K562 (cell line): ENCODE data around the gene ZNF442. TPM values are rescaled to one million over a fixed set of nuclear protein-coding genes. Genes with fewer than 3 reads are reported as not detected.

Experiments used
- ATAC-seq: fragments of 200-7000 bp; cut with Tn5 transposase; 3 replicates; pipeline ENCODE4 v1.9.1; 2020; ENCODE audit warnings: moderate library complexity
- BruUV-seq: library from RNA; stranded (reverse); fragments of 400-500 nt; replicated peaks from 2 replicates; lab custom pipeline; 2021; lab: Mats Ljungman, UMichigan
- CTCF ChIA-PET: fragments of 300-600 bp; formaldehyde crosslinking; extraction: SDS; loops from one replicate; lab custom pipeline; 2021; ENCODE audit warnings: low intra/inter-chr PET ratio; lab: Yijun Ruan, JAX
- POLR2A ChIA-PET: fragments of 300-600, 350-650 bp; sonication (Branson Sonifier 250); formaldehyde crosslinking; extraction: SDS; loops from one replicate; lab custom pipeline; 2021; ENCODE audit warnings: antibody characterized with exemption, inconsistent platforms; lab: Yijun Ruan, JAX
- DNase-seq, 4 experiments: peaks; one replicate each; pipeline versions ENCODE4 v3.0.0 to v3.0.0-alpha.2; 2011 to 2018; ENCODE audit warnings: low spot score in 3 of 4, mixed read lengths in 3 of 4; ENCODE audit errors: extremely low read depth in 1 of 4
- FAIRE-seq: peaks from 2 replicates; lab custom pipeline; 2011; peaks lifted over from hg19 to GRCh38; lab: Jason Lieb, UNC
- H2AFZ ChIP-seq: 2 replicates; pipeline ENCODE4 v1.6.0; 2011; ENCODE audit warnings: low read depth, low read length, control low read depth, inconsistent platforms
- H3K27ac ChIP-seq: fragments of 200-600 bp; 3 replicates; pipeline ENCODE4 v1.8.0; 2011; ENCODE audit warnings: low read depth, mild to moderate bottlenecking, control low read depth, inconsistent platforms, low read length, moderate library complexity, mixed read lengths; ENCODE audit errors: extremely low read depth
- H3K27me3 ChIP-seq, 2 experiments: fragments of 300-600 bp in 1 of 2; 2 replicates in 1 of 2; 3 replicates in 1 of 2; pipeline versions ENCODE4 v1.6.0 to v1.8.0; 2011; ENCODE audit warnings: inconsistent platforms in 2 of 2, low read length in 2 of 2, mild to moderate bottlenecking in 1 of 2, mixed read lengths in 1 of 2, moderate library complexity in 1 of 2; ENCODE audit not compliant: control insufficient read depth in 2 of 2, insufficient read depth in 2 of 2
- H3K36me3 ChIP-seq: fragments of 300-600 bp; 3 replicates; pipeline ENCODE4 v1.8.0; 2011; ENCODE audit warnings: mild to moderate bottlenecking, low read length, inconsistent platforms; ENCODE audit not compliant: control insufficient read depth, insufficient read depth
- H3K4me1 ChIP-seq, 2 experiments: fragments of 200-600 bp in 1 of 2; replicated peaks in 1 of 2; 2 replicates in 1 of 2; 3 replicates in 1 of 2; pipeline versions ENCODE4 v1.5.1 to v1.8.0; 2011; ENCODE audit warnings: inconsistent platforms in 2 of 2, low read length in 2 of 2, mild to moderate bottlenecking in 1 of 2, mixed read lengths in 1 of 2, moderate library complexity in 1 of 2; ENCODE audit not compliant: control insufficient read depth in 2 of 2, insufficient read depth in 2 of 2
- H3K4me2 ChIP-seq: 2 replicates; pipeline ENCODE4 v1.6.1; 2011; ENCODE audit warnings: low read length, control low read depth, inconsistent platforms, mixed read lengths; ENCODE audit not compliant: insufficient read depth
- H3K4me3 ChIP-seq: fragments of 200-600 bp; sonication (generic), shearing (Covaris generic); 2 replicates; pipeline ENCODE4 v1.5.1; 2016; ENCODE audit warnings: control low read depth, inconsistent platforms
- H3K79me2 ChIP-seq: fragments of 200-600 bp; 3 replicates; pipeline ENCODE4 v1.8.0; 2011; ENCODE audit warnings: low read length, inconsistent platforms; ENCODE audit not compliant: control insufficient read depth, insufficient read depth
- H3K9ac ChIP-seq, 2 experiments: 2 replicates each; pipeline versions ENCODE4 v1.6.0 to v1.6.1; 2011; ENCODE audit warnings: low read depth in 2 of 2, low read length in 2 of 2, control low read depth in 1 of 2, inconsistent platforms in 1 of 2, mild to moderate bottlenecking in 1 of 2, mixed read lengths in 1 of 2; ENCODE audit not compliant: insufficient read depth in 1 of 2
- H3K9me1 ChIP-seq: one replicate; pipeline ENCODE4 v1.6.0; 2011; ENCODE audit warnings: inconsistent platforms, mild to moderate bottlenecking, low read length, moderate library complexity; ENCODE audit not compliant: control insufficient read depth, insufficient read depth
- H3K9me3 ChIP-seq: replicated peaks from 2 replicates; pipeline ENCODE4 v1.5.1; 2011; ENCODE audit warnings: low read depth, low read length, inconsistent platforms; ENCODE audit not compliant: control insufficient read depth, insufficient read depth
- H4K20me1 ChIP-seq: replicated peaks from 2 replicates; pipeline ENCODE4 v1.6.1; 2011; ENCODE audit warnings: low read length, inconsistent platforms, mixed read lengths; ENCODE audit not compliant: control insufficient read depth, insufficient read depth
- ADNP ChIP-seq: fragments of 200-800 bp; sonication (Bioruptor generic); IDR thresholded peaks from 2 replicates; pipeline ENCODE4 v1.6.1; 2016; ENCODE audit warnings: missing genetic modification characterization, missing compliant biosample characterization
- BRCA1 ChIP-seq, 2 experiments: fragments of 450-650 bp in 1 of 2; sonication (generic) in 1 of 2; formaldehyde crosslinking in 1 of 2; IDR thresholded peaks; 2 replicates each; pipeline versions ENCODE4 v1.5.0 to v1.6.1; 2017 to 2020; ENCODE audit warnings: mild to moderate bottlenecking in 1 of 2, missing genetic modification reagents in 1 of 2
- BRD9 ChIP-seq: fragments of 450-650 bp; IDR thresholded peaks from 2 replicates; pipeline ENCODE4 v1.6.1; 2018; ENCODE audit warnings: low read depth; ENCODE audit not compliant: partially characterized antibody
- HDAC1 ChIP-seq, 2 experiments: fragments of 450-650 bp; IDR thresholded peaks; 2 replicates each; pipeline ENCODE4 v1.6.1; 2016 to 2017; ENCODE audit warnings: inconsistent platforms in 1 of 2, mild to moderate bottlenecking in 1 of 2, moderate library complexity in 1 of 2
- HMG20A ChIP-seq: fragments of 450-650 bp; formaldehyde crosslinking; conservative IDR thresholded peaks from 2 replicates; pipeline ENCODE4 v1.4.0; 2020; ENCODE audit warnings: mild to moderate bottlenecking, mixed read lengths
- TCF7 ChIP-seq: sonication (generic); IDR thresholded peaks from 2 replicates; pipeline ENCODE4 v1.6.1; 2016; ENCODE audit warnings: antibody characterized with exemption, borderline replicate concordance
- ZNF507 ChIP-seq: conservative IDR thresholded peaks from 2 replicates; pipeline ENCODE4 v1.6.1; 2017; ENCODE audit warnings: missing genetic modification characterization, missing compliant biosample characterization
- whole genome bisulfite sequencing: fragments of 100-300 bp; shearing (Covaris generic); methylation state at CpG from one replicate; pipeline ENCODE4 v1.1.6; 2016; ENCODE audit warnings: low coverage, mixed read lengths; ENCODE audit not compliant: insufficient coverage; ENCODE audit errors: missing lambda C conversion rate; 5-methylcytosine and 5-hydroxymethylcytosine counted together
- in situ Hi-C: fragments of 300-500 bp; cut with MboI; formaldehyde crosslinking; loops from 4 replicates; pipeline ENCODE4 v1.15.0; 2018; ENCODE audit warnings: inconsistent platforms, mixed read lengths
- intact Hi-C: fragments of 100-400 bp; cut with micrococcal nuclease; formaldehyde crosslinking; loops from 2 replicates; pipeline ENCODE4 v1.14.2; 2022
- polyA plus RNA-seq, 8 experiments: library from polyadenylated mRNA; depleted of rRNA in 4 of 8; stranded (reverse) in 5 of 8; unstranded in 3 of 8; fragments of >200 nt; fragmentation: Nextera tagmentation in 2 of 8; fragmentation: Illumina TruSeq in 1 of 8; extraction: Ambion mirVana in 2 of 8; extraction: Trizol in 1 of 8; gene quantifications; 2 replicates each; pipeline versions ENCODE4 v1.2.1 to v1.2.3, GENCODE V29; 2011 to 2014; ENCODE audit warnings: inconsistent platforms in 1 of 8, missing spikeins in 1 of 8
- total RNA-seq, 7 experiments: library from RNA; depleted of rRNA in 6 of 7; stranded (reverse); fragments of >200 nt in 6 of 7; fragmentation: Illumina TruSeq in 2 of 7; extraction: Trizol in 2 of 7; gene quantifications; 2 replicates each; pipeline versions ENCODE4 v1.2.1 to v1.2.3, GENCODE V29; 2011 to 2021; ENCODE audit warnings: low replicate concordance in 1 of 7
- TF ChIP-seq, protein P1 (sequence below), 2 experiments: fragments of 450-650 bp; IDR thresholded peaks; 2 replicates each; pipeline ENCODE4 v1.6.1; 2016; ENCODE audit warnings: mild to moderate bottlenecking in 2 of 2, borderline replicate concordance in 1 of 2, low read depth in 1 of 2, moderate library complexity in 1 of 2
- TF ChIP-seq, protein P2 (sequence below): fragments of 250-450 bp; sonication (Bioruptor Pico); IDR thresholded peaks from 2 replicates; pipeline ENCODE4 v1.5.0; 2022; ENCODE audit warnings: mild to moderate bottlenecking

The ZNF442 gene
- total and polyA plus RNA-seq, 9 of the 15 experiments (the other 6 are each of a cell fraction or from before 2014, with no cell fraction given), result 1.7 to 7.0 (median 4.1) TPM

DNA sequence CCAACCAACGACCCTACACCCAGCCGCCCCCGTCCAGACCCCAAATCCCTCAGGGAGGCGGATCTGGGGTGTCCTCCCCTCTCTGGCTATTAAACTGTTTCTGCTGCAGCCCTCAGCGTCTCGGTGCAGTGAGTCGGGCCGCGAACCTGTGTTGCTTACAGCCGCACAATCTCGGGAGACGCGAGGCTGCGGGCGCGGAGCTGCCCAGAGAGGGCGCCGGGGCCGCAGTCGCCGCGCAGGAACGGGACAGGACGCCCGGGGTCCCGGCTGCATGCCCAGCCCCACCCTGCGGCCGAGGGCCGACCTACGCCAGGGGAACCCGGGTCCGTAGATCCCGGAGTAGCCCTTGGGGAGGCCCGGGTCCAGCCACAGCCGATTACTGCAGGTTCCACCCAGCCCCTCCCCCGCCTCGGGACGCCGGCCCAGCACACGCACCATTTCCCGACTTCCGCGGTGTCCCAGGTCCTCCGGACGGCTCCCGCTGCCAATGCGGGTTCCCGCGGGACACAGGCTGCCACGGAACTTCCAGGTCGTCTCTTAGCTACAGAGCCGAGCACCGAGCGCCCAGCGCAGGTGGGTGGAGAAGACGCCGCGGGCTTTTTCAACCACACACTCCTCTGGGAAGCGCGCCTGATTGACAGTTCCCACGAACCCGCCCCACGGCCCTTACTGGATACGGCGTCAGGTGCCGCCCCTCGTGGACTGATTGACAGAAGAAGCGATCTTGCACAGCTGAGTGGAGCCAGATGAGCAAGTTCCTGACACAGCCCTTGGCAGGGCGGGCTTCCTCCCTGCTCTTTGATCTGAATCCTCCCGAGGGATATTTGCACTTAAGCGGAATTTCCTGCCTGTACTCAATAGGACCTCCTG is 35.4 kb upstream of the ZNF442 start, which contains the start of gene ZNF799:
TSS of gene ZNF799 (minus strand) at position 639 of the 870 bp plus-strand sequence. CDS start at position 438, 201 bp downstream.
- in situ Hi-C loops, result loop anchor here (5.0 kb wide), 1 partner anchor 41 kb away; the partner anchor contains the start of gene ZNF443
- Histone ChIP-seq H3K27me3 (no peaks in the 10 kb centered on the region), H4K20me1 (no peaks in the 10 kb centered on the region), H3K79me2 (peaks cover 11% of the 10 kb centered on the region; the same call in 2 of the 3 replicates), H3K9ac (peak within 1 kb of the TSS; percentile 68 to 97), H3K4me2 (peak within 1 kb of the TSS; percentile 79), H3K9me1 (no peaks in the 10 kb centered on the region), H3K4me1 (peaks cover 4 to 12% of the 10 kb centered on the region in 2 experiments; a peak in 2 of 5 replicates), H3K36me3 (no peaks in the 10 kb centered on the region), H3K27ac (peak within 1 kb of the TSS; percentile 70), H2AFZ (peak within 1 kb of the TSS; percentile 95), H3K9me3 (no peaks in the 10 kb centered on the region), H3K4me3 (peak within 1 kb of the TSS; percentile 71)
- FAIRE-seq, result peak; percentile 98
- CTCF ChIA-PET, result no interaction called here
- TSS peak; percentile 56 for BruUV-seq
- POLR2A ChIA-PET, result interaction anchor here (0.6 to 0.8 kb wide), 7 partner anchors 14 to 427 kb away, joined by 3 to 5 read pairs (median 3); partner anchors contain the start of genes ZNF44, ZNF442 and ZNF443
- WGBS, result under 1% methylated on average over 53 of the region's 71 CpGs
- peak; percentile 98 for ATAC-seq
- peak; percentile 78 to 97 (median 81) for DNase-seq
- intact Hi-C loops, result no loop called here
- TF ChIP-seq BRD9 (no peak), HMG20A (CRISPR knock-in tag) (no peak), BRCA1 (IDR thresholded peaks at IDR 0.05) (no peak), BRCA1 (CRISPR knock-in tag; IDR thresholded peaks at IDR 0.05) (no peak), ZNF507 (tag) (no peak), HDAC1 (IDR thresholded peaks at IDR 0.05) (peak in 1 of 2 experiments; percentile 67; a peak in 2 of 4 replicates), ADNP (tag) (no peak), TCF7 (peak; percentile 45; the same call in 1 of the 2 replicates)
- TF ChIP-seq, protein P1, sequence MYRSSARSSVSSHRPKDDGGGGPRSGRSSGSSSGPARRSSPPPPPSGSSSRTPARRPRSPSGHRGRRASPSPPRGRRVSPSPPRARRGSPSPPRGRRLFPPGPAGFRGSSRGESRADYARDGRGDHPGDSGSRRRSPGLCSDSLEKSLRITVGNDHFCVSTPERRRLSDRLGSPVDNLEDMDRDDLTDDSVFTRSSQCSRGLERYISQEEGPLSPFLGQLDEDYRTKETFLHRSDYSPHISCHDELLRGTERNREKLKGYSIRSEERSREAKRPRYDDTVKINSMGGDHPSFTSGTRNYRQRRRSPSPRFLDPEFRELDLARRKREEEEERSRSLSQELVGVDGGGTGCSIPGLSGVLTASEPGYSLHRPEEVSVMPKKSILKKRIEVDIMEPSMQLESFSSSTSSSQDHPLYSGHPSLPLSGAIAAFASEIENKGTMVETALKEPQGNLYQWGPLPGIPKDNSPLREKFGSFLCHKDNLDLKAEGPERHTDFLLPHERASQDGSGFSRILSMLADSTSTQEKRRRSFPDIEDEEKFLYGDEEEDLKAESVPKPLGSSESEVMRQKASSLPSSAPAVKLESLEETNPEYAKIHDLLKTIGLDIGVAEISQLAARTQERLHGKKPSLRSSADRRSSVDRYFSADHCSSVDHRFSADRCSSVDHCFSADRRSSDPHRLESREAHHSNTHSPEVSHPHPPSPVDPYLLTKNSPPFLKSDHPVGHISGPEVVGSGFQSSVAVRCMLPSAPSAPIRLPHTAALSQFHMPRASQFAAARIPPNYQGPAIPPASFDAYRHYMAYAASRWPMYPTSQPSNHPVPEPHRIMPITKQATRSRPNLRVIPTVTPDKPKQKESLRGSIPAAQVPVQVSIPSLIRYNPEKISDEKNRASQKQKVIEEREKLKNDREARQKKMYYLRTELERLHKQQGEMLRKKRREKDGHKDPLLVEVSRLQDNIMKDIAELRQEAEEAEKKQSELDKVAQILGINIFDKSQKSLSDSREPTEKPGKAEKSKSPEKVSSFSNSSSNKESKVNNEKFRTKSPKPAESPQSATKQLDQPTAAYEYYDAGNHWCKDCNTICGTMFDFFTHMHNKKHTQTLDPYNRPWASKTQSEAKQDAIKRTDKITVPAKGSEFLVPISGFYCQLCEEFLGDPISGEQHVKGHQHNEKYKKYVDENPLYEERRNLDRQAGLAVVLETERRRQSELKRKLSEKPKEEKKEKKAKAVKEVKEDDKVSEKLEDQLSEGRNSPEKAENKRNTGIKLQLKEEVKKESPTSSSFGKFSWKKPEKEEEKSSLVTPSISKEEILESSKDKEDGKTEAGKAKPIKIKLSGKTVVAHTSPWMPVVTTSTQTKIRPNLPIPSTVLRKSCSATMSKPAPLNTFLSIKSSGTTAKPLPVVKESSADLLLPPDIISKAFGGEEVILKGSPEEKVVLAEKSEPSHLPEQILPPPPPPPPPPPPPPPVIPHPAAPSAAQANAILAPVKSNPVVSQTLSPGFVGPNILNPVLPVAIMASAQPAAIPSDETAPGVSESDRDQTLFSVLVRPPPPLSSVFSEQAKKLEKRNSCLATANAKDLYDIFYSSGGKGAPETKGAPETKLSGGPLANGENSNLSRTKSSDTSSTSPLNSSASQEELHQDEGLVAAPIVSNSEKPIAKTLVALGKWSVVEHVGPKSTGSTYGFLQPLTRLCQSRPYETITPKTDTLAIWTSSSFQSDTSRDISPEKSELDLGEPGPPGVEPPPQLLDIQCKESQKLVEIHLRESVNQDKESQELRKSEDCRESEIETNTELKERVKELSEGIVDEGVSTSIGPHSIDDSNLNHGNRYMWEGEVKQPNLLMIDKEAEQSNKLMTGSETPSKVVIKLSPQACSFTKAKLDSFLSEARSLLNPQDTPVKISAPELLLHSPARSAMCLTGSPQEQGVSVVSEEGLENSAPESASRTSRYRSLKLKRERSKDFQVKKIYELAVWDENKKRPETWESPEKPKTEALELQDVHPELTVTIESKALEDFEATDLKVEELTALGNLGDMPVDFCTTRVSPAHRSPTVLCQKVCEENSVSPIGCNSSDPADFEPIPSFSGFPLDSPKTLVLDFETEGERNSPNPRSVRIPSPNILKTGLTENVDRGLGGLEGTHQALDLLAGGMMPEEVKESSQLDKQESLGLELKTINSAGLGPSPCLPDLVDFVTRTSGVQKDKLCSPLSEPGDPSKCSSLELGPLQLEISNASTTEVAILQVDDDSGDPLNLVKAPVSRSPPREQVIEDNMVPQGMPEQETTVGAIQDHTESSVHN (IDR thresholded peaks at IDR 0.05; ENCODE audit: borderline replicate concordance in 1 of 2, low read depth in 1 of 2), result no peak
- TF ChIP-seq, protein P2, sequence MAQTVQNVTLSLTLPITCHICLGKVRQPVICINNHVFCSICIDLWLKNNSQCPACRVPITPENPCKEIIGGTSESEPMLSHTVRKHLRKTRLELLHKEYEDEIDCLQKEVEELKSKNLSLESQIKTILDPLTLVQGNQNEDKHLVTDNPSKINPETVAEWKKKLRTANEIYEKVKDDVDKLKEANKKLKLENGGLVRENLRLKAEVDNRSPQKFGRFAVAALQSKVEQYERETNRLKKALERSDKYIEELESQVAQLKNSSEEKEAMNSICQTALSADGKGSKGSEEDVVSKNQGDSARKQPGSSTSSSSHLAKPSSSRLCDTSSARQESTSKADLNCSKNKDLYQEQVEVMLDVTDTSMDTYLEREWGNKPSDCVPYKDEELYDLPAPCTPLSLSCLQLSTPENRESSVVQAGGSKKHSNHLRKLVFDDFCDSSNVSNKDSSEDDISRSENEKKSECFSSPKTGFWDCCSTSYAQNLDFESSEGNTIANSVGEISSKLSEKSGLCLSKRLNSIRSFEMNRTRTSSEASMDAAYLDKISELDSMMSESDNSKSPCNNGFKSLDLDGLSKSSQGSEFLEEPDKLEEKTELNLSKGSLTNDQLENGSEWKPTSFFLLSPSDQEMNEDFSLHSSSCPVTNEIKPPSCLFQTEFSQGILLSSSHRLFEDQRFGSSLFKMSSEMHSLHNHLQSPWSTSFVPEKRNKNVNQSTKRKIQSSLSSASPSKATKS, result no peak
